ENCODE results near the gene MICALL2.

DNA sequence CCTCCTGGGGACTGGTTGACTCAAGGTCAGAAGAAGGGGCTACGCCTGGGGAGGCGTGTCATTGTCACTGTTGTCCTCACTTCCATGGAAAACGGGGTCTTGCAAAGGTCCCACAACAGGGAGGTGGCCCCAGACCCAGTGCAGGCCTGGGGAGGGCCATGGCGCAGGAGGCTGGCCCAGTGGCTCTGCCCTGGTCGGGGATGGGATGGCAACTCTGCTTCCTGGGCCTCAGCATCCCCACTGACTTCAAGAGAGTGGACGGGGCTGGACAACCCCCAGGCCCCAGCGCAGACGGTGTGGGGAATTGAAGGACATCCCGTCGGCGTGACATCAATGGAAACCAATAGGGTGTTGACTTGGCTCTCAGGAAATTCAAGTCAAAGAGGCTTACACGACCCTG lies 35.2 kb downstream of the MICALL2 start:
- TF ChIP-seq, protein P1, sequence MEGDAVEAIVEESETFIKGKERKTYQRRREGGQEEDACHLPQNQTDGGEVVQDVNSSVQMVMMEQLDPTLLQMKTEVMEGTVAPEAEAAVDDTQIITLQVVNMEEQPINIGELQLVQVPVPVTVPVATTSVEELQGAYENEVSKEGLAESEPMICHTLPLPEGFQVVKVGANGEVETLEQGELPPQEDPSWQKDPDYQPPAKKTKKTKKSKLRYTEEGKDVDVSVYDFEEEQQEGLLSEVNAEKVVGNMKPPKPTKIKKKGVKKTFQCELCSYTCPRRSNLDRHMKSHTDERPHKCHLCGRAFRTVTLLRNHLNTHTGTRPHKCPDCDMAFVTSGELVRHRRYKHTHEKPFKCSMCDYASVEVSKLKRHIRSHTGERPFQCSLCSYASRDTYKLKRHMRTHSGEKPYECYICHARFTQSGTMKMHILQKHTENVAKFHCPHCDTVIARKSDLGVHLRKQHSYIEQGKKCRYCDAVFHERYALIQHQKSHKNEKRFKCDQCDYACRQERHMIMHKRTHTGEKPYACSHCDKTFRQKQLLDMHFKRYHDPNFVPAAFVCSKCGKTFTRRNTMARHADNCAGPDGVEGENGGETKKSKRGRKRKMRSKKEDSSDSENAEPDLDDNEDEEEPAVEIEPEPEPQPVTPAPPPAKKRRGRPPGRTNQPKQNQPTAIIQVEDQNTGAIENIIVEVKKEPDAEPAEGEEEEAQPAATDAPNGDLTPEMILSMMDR (IDR thresholded peaks at IDR 0.05): no peak
- TF ChIP-seq POLR2A (IDR thresholded peaks at IDR 0.05): no peak
